ENCODE data around the gene TDP2.

The TDP2 gene

DNA sequence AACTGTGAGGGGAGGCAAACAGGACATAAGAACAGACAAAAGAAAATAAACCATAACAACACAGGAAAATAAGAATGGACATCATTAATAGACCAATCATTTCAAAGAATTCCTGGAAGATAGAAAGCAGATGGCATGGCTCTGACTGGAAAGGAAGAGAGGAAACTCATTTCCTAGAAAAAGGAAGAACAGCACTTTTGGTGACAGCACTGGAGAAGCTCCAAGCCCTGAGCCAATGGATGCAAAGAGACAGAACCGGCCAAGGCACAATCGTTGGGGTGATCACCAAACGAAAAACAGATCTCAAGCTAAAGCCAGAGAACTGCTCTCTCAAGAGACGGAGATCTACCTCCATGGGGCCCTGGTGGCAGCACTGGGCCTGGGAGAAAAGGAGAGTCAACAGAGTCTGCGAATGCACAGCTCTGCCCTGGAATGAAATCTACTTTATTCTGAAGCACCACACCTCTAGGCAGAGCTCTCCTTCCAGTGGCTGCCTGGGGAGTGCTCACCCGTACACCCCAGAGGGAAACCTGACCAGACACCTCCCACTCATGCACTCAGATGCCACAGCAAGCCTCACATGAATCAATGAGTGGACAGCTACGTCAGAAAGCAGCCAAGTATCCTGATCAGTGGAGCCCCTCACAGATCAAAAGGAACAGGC lies 44.9 kb downstream of the TDP2 start:
- TF ChIP-seq, protein P1, sequence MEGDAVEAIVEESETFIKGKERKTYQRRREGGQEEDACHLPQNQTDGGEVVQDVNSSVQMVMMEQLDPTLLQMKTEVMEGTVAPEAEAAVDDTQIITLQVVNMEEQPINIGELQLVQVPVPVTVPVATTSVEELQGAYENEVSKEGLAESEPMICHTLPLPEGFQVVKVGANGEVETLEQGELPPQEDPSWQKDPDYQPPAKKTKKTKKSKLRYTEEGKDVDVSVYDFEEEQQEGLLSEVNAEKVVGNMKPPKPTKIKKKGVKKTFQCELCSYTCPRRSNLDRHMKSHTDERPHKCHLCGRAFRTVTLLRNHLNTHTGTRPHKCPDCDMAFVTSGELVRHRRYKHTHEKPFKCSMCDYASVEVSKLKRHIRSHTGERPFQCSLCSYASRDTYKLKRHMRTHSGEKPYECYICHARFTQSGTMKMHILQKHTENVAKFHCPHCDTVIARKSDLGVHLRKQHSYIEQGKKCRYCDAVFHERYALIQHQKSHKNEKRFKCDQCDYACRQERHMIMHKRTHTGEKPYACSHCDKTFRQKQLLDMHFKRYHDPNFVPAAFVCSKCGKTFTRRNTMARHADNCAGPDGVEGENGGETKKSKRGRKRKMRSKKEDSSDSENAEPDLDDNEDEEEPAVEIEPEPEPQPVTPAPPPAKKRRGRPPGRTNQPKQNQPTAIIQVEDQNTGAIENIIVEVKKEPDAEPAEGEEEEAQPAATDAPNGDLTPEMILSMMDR (IDR thresholded peaks at IDR 0.05; ENCODE audit: insufficient read depth, low read length, poor library complexity, severe bottlenecking): no peak
- no peak overlapping the region for H3K4me3 ChIP-seq (replicated peaks; ENCODE audit: low read depth, low read length)

DNA sequence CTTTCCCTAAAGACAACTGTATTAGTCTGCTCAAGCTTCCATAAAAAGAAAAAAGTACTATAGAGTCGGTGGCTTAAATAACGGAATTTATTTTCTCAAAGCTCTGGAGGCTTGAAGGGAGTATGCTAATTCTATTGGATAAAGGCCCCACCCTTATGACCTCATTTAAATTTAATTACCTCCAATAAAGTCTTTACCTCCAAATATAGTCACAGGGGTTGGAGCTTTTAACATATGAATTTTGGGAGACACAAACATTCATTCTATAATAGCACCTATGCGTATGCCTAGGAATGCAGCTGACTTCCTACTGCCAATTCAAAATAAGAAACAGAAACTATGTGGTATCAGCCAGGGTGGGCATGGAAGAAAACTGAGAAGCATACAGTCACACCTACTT lies 46.1 kb downstream of the TDP2 start:
- H3K27me3 ChIP-seq (replicated peaks; ENCODE audit: control insufficient read depth, insufficient read depth, low read length): no peaks in the 10 kb centered on the region; the same call in 1 of the 2 replicates
- no peak overlapping the region for H3K4me3 ChIP-seq (replicated peaks; ENCODE audit: low read depth, low read length)
- TF ChIP-seq, protein P1 (IDR thresholded peaks at IDR 0.05; ENCODE audit: insufficient read depth, low read length, poor library complexity, severe bottlenecking): no peak
- H3K36me3 ChIP-seq (ENCODE audit: control insufficient read depth, insufficient read depth, low read length): no peaks in the 10 kb centered on the region
- DNase-seq (ENCODE audit: extremely low read depth, insufficient read length): no peak

More for the DNA sequence above, 44.9 kb downstream of the TDP2 start:
- H3K27me3 ChIP-seq (replicated peaks; ENCODE audit: control insufficient read depth, insufficient read depth, low read length): no peaks in the 10 kb centered on the region; the same call in 1 of the 2 replicates
- no peaks in the 10 kb centered on the region for H3K36me3 ChIP-seq (ENCODE audit: control insufficient read depth, insufficient read depth, low read length)
- no peak for DNase-seq (ENCODE audit: extremely low read depth, insufficient read length)

DNA sequence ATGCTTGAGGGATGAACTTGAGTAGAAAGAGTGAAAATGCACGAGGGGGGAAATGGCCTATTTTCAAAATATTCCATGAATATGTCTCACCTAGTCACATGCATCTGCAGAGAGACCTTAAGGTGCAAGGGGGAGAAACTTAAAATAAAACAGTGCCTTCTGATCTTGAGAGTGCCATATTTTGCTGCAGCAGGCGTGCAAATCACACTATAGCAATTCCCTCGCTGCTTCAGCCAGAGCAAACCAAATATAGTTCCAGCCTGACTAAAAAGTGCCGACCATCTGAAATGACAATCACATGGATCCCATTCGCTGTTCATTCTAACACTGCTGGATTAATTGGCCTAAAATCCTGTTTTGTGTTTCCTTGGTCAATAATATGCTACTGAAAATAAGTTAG lies 47.0 kb downstream of the TDP2 start:
- Histone ChIP-seq H3K4me3 (replicated peaks; ENCODE audit: low read depth, low read length) (no peak overlapping the region), H3K36me3 (ENCODE audit: control insufficient read depth, insufficient read depth, low read length) (no peaks in the 10 kb centered on the region), H3K27me3 (replicated peaks; ENCODE audit: control insufficient read depth, insufficient read depth, low read length) (no peaks in the 10 kb centered on the region; the same call in 1 of the 2 replicates)
- TF ChIP-seq, protein P1 (IDR thresholded peaks at IDR 0.05; ENCODE audit: insufficient read depth, low read length, poor library complexity, severe bottlenecking): no peak
- DNase-seq (ENCODE audit: extremely low read depth, insufficient read length): no peak

DNA sequence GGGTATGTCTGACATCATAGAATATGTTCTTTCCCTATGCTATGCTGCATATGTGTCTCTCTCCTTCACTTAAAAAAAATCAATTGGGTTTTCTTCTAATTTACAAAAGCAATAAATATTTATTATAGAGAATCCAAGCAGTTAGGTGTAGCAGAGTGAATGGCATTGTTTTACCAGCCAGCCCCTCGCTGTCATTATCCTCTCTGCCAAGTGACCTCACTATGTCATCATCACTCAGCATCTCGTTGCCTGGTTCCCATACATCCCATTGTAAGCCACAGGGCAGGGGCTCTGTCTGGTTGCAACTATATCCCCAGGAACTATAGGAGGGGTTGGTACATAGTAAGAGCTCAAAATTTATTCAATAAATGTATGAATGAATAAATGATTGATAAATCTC lies 52.1 kb downstream of the TDP2 start:
- TF ChIP-seq, protein P1 (IDR thresholded peaks at IDR 0.05; ENCODE audit: insufficient read depth, low read length, poor library complexity, severe bottlenecking): no peak
- Histone ChIP-seq H3K27me3 (replicated peaks; ENCODE audit: control insufficient read depth, insufficient read depth, low read length) (no peaks in the 10 kb centered on the region; the same call in 1 of the 2 replicates), H3K4me3 (replicated peaks; ENCODE audit: low read depth, low read length) (no peak overlapping the region), H3K36me3 (ENCODE audit: control insufficient read depth, insufficient read depth, low read length) (no peaks in the 10 kb centered on the region)
- DNase-seq (ENCODE audit: extremely low read depth, insufficient read length): no peak

DNA sequence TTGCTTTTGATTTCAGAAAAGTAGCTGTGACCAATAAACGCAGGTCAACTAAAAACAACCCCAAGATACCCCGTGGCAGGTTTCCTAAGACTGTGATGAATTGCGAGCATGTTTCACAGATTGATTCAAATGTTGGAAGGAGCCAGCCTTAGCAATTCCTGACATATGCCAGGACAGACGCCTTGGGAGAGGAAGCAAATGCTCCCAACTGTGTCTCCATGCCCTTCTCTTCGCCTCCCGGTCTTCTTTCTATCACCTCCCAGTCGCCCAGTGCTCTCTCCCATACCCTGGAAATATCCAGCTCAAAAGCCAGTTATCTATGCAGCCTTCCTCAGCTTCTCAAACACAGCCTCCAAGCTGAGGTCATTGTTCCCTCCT lies 52.7 kb downstream of the TDP2 start:
- no peak for DNase-seq (ENCODE audit: extremely low read depth, insufficient read length)
- Histone ChIP-seq H3K4me3 (replicated peaks; ENCODE audit: low read depth, low read length) (no peak overlapping the region), H3K36me3 (ENCODE audit: control insufficient read depth, insufficient read depth, low read length) (no peaks in the 10 kb centered on the region), H3K27me3 (replicated peaks; ENCODE audit: control insufficient read depth, insufficient read depth, low read length) (no peaks in the 10 kb centered on the region; the same call in 1 of the 2 replicates)
- TF ChIP-seq, protein P1 (IDR thresholded peaks at IDR 0.05; ENCODE audit: insufficient read depth, low read length, poor library complexity, severe bottlenecking): no peak

Data from GM06990 (cell line).